Activated T-cell treated with anti-CD3 and anti-CD28 coated beads for 1 hour (primary cell): ENCODE data around the gene HERC6.
"Not testable (repeated sequence)": the region's sequence is repeated elsewhere in the genome, so short reads cannot be mapped to it uniquely, and the experiment has no call there.

ENCODE experiments used
- DNase-seq: peaks from one replicate; pipeline ENCODE4 v3.0.0-alpha.2; 2020; ENCODE audit warnings: low read depth

HERC6 gene

DNA sequence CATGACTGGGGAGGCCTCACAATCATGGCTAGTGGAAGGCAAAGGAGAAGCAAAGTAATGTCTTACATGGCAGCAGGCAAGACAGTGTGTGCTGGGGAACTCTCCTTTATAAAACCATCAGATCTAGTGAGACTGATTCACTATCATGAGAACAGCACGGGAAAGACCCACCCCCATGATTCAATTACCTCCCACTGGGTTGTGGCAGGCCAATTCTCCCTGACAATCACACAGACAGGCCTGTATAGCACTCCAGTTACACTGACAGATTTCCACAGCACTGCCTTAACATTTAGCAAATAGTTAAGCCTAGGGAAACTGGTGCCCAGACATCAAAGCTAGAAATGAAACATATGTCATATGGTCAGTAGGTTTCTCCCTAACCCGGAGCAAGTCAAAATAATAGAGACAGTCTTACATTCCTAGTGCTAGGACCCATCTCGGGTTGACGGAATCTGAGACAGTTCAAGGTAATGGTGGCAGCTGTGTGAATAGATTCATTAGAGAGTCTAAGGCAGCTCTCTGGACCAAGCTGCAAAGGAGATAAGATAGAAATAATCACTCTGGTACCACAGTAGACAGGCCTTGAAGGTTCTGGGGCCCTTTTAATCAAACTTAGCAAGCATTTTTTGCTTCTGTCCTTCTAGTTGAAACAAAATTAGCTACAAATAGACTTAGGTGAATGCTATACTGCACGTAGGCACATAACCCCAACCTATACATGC lies 68.9 kb downstream of the HERC6 start:
- no peak for DNase-seq

DNA sequence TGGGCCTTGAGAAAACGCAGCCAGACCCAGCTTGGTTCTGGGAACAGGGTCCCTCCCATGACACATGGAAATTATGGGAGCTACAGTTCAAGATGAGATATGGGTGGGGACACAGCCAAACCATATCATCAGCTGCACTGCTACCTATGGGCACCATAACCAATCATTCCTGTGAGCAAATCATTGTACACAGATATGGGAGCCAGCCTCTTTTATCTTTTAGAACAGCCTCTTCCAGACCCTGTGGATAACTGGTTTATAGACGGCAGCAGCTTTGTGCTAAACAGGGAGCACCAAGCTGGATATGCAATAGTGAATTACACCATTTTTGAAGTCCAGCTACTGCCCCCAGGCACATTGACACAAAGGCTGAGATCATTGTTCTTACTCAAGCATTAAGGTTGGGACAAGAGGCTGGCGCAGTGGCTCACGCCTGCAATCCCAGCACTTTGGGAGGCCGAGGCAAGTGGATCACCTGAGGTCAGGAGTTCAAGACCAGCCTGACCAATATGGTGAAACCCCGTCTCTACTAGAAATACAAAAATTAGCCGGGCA lies 69.6 kb downstream of the HERC6 start:
- not testable (repeated sequence) for DNase-seq

DNA sequence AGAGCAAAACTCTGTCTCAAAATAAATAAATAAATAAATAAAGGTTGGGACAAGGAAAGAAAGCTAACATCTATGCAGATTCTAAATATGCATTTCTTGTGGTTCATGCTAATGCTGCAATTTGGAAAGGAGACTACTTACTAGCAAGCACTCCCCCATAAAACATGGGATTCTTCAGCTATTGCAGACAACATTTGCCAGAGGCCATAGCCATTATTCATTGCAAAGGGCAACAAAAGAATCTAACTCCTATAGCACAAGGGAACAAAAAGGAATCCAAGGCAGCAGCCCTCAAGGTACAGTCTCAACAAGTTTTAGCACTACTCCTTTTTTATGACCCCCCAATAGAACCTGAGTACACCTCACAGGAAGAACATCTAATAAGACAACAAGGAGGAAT lies 70.2 kb downstream of the HERC6 start:
- no peak for DNase-seq

GRCh38 chr4:88449290-88449689 lies 70.6 kb downstream of the HERC6 start:
- DNase-seq, result no peak

DNA sequence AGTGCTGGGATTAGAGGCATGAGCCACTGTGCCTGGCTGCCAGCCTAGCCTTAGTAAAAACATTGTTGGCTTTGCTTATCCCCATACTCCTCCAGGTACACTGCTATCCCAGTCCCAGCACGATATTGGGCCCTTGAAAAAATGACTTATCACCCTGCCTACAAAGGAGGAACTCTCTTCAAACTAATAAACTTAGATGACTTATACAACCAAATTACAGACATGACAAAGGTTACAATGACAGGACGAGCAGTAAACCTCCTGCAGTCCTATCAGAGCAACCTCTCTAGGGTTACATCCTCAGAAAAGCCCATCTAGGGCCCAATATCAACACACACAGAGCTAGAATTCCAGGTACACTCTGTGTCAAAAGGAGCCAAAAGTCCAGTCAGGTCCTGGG lies 72.6 kb downstream of the HERC6 start:
- DNase-seq, result no peak

DNA sequence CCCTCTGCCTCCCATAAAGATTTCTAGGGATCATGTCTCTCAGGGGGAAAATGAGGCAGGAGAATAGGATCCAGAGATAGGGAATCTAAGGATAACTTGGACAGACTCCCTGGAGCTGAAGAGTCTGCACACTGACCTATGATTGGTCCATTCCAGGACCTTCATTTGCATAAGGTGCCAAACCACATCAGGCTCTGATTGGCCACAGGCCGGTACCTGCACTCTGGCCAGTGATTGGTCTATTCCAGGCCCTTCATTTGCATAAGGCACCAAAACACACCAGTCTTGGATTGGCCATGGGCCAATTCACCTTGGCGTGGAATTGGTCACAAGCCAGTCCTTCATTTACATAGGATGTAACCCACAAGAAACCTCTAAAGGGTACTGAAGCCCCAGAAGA lies 74.3 kb downstream of the HERC6 start:
- DNase-seq, result no peak

GRCh38 chr4:88456670-88457306 lies 78.1 kb downstream of the HERC6 start, which contains the start of gene HERC5:
HERC5 (plus strand) TSS chr4:88457119; CDS start chr4:88457270, 151 bp downstream.
- peak; percentile 92 for DNase-seq

- DNase-seq, result peak; percentile 32
These were observed 78.9 kb downstream of the HERC6 start for GRCh38 chr4:88457307-88458103.

- DNase-seq, result no peak
These were observed 79.6 kb downstream of the HERC6 start for GRCh38 chr4:88458104-88458740.

DNA sequence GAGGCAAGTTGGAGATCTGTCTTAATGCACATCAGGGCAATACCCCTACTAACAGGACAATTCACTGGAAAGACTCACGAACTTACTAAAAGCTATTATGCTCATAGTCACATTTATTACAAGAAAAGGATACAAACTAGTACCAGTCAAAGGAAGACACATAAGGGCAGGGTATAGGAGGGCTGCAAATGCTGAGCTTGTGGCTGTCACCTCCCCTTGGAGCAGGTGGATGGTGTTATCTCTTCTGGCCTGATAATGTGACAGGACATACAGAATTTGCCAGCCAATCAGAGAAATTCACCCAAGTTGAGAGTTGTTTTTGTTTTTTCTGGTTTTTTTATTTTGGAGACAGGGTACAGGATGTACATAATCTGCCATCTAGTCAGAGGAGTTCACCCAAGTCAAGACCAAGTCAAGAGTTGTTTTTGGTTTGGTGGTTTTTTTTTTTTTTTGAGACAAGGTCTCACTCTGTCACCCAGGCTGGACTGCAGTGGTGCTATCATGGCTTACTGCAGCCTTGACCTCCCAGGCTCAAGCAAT lies 87.1 kb downstream of the HERC6 start:
- DNase-seq, result no peak

- DNase-seq, result no peak
These were observed 88.7 kb downstream of the HERC6 start for GRCh38 chr4:88467392-88467791.

DNA sequence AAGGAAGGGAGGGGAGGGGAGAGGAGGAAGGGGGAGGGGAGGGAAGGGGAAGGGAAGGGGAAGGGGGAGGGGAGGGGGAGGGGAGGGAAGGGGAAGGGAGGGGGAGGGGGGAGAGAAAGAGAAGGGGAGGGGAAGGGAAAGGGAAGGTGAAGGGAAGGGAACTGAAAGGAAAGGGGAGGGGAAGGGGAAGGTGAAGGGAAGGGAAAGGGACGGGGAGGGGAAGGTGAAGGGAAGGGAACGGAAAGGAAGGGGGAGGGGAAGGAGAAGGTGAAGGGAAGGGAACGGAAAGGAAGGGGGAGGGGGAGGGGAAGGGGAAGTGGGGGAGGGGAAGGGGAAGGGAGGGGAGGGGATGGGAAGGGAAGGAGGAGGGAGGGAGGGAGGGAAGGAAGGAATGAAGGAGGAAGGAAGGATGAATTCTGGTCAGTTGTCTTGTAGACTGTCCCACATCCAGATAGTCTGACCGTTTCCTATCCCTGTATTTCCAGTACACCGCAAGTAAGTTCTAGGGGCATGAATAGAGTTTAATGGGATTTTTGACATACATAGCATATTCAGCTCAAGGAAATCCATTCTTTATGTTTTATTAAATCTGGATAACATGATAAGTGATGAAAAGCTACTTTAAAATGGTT lies 98.7 kb downstream of the HERC6 start:
- no peak for DNase-seq

- DNase-seq, result no peak
These were observed 99.6 kb downstream of the HERC6 start for GRCh38 chr4:88478247-88478646.

GRCh38 chr4:88481537-88481936 lies 102.9 kb downstream of the HERC6 start:
- DNase-seq, result no peak

- no peak for DNase-seq
These were observed 110.6 kb downstream of the HERC6 start for GRCh38 chr4:88489100-88489761.
